ENCODE results near the gene CES3. TPM values are rescaled to one million over a fixed set of nuclear protein-coding genes. Genes with fewer than 3 reads are reported as not detected.

CES3 gene
- total RNA-seq, 1 donor from 2014 or later = 1.5 TPM

DNA sequence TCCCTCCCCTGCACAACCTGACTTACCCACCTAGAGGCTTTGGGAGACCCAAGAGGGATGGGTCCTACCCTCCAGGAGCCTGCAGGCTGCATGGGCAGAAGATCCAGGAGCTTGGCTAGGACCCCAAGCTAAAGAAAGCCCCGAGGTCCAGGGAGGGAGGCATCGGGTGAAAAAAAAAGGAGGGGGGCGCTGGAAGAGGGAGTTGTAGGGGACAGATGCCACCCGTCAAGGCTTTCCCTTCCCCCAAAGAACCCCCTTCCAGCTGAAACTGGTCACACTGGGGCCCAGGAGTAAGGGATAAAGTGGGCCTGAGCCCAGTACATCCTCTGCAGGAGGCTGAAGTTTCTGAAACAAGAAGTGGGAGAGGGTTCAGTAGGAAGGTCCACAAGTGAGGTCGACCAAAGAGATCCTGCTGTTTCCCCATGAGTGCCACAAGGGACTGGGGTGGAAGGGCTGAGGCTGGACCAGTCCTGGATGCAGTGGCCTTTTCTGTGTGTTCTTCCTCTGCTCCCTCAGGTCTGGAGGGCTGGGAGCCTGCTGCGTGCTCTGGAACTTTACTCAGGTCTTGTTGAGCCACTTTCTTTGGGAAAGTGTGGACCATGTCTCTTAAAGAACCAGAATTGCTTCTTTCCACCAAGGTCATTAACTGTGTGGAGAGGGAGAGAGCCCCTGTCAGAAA lies 53.7 kb downstream of the CES3 start:
- Histone ChIP-seq H3K4me2 (ENCODE audit: low read length) (peak overlapping the region; percentile 83), H3K36me3 (ENCODE audit: insufficient read depth, low read length) (no peaks in the 10 kb centered on the region), H3K79me2 (ENCODE audit: insufficient read depth, low read length) (no peaks in the 10 kb centered on the region), H3K9me3 (ENCODE audit: insufficient read depth, low read depth, low read length) (no peaks in the 10 kb centered on the region), H3K27me3 (ENCODE audit: insufficient read depth, low read length) (peaks cover 3% of the 10 kb centered on the region), H3K9ac (ENCODE audit: low read length) (peak overlapping the region; percentile 45), H3K27ac (ENCODE audit: low read depth, low read length) (no peak overlapping the region), H3K4me3 (ENCODE audit: insufficient read depth, low read depth, low read length) (peak overlapping the region; percentile 45), H3K4me1 (ENCODE audit: insufficient read depth, low read length) (peaks cover 14% of the 10 kb centered on the region), H2AFZ (ENCODE audit: low read depth, low read length) (peak overlapping the region; percentile 75), H4K20me1 (ENCODE audit: insufficient read depth, low read length) (no peaks in the 10 kb centered on the region)
- H3K9me3 Mint-ChIP-seq (ENCODE audit: unreplicated experiment) = peaks cover 2% of the 10 kb centered on the region
- DNase-seq (ENCODE audit: low read depth) = no peak
- no peak for FAIRE-seq
- H3K4me3 Mint-ChIP-seq (ENCODE audit: unreplicated experiment) = no peak overlapping the region
- TF ChIP-seq, protein P1, sequence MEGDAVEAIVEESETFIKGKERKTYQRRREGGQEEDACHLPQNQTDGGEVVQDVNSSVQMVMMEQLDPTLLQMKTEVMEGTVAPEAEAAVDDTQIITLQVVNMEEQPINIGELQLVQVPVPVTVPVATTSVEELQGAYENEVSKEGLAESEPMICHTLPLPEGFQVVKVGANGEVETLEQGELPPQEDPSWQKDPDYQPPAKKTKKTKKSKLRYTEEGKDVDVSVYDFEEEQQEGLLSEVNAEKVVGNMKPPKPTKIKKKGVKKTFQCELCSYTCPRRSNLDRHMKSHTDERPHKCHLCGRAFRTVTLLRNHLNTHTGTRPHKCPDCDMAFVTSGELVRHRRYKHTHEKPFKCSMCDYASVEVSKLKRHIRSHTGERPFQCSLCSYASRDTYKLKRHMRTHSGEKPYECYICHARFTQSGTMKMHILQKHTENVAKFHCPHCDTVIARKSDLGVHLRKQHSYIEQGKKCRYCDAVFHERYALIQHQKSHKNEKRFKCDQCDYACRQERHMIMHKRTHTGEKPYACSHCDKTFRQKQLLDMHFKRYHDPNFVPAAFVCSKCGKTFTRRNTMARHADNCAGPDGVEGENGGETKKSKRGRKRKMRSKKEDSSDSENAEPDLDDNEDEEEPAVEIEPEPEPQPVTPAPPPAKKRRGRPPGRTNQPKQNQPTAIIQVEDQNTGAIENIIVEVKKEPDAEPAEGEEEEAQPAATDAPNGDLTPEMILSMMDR (IDR thresholded peaks at IDR 0.05; ENCODE audit: insufficient read depth, low read depth, low read length) = no peak
- no peak for TF ChIP-seq EZH2 (IDR thresholded peaks at IDR 0.05; ENCODE audit: insufficient read depth, low read length)
- peaks cover 33% of the 10 kb centered on the region for H3K27me3 Mint-ChIP-seq (ENCODE audit: low read depth, unreplicated experiment)
- peaks cover 3% of the 10 kb centered on the region for H3K4me1 Mint-ChIP-seq (ENCODE audit: low read depth, unreplicated experiment)
- peaks cover 4% of the 10 kb centered on the region for H3K36me3 Mint-ChIP-seq (ENCODE audit: low read depth, unreplicated experiment)
- no peak overlapping the region for H3K27ac Mint-ChIP-seq (ENCODE audit: unreplicated experiment)

DNA sequence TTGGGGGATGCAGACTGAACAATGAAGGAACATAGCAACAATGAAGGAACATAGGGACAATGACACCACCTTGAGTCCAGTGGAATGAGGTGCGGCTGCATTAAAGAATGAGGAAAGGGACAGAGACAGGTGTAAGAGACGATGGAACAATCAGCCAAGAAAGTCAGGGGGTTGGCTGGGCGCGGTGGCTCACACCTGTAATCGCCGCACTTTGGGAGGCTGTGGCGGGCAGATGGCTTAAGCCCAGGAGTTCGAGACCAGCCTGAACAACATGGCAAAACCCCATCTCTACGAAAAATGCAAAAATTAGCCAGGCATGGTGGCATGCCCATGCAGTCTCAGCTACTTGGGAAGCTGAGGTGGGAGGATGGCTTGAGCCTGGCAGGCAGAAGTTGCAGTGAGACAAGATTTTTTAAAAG lies 54.3 kb downstream of the CES3 start:
- H3K4me3 Mint-ChIP-seq (ENCODE audit: unreplicated experiment) = no peak overlapping the region
- H3K9me3 Mint-ChIP-seq (ENCODE audit: unreplicated experiment) = peaks cover 2% of the 10 kb centered on the region
- H3K4me1 ChIP-seq (ENCODE audit: insufficient read depth, low read length) = peaks cover 14% of the 10 kb centered on the region
- no peak overlapping the region for H3K27ac ChIP-seq (ENCODE audit: low read depth, low read length)
- no peaks in the 10 kb centered on the region for H3K79me2 ChIP-seq (ENCODE audit: insufficient read depth, low read length)
- no peak overlapping the region for H3K27ac Mint-ChIP-seq (ENCODE audit: unreplicated experiment)
- no peak overlapping the region for H3K9ac ChIP-seq (ENCODE audit: low read length)
- H4K20me1 ChIP-seq (ENCODE audit: insufficient read depth, low read length) = no peaks in the 10 kb centered on the region
- peak; percentile 20 for FAIRE-seq
- no peaks in the 10 kb centered on the region for H3K9me3 ChIP-seq (ENCODE audit: insufficient read depth, low read depth, low read length)
- peaks cover 32% of the 10 kb centered on the region for H3K27me3 Mint-ChIP-seq (ENCODE audit: low read depth, unreplicated experiment)
- H3K4me3 ChIP-seq (ENCODE audit: insufficient read depth, low read depth, low read length) = no peak overlapping the region
- peaks cover 3% of the 10 kb centered on the region for H3K27me3 ChIP-seq (ENCODE audit: insufficient read depth, low read length)
- no peak overlapping the region for H2AFZ ChIP-seq (ENCODE audit: low read depth, low read length)
- H3K4me1 Mint-ChIP-seq (ENCODE audit: low read depth, unreplicated experiment) = peaks cover 3% of the 10 kb centered on the region
- no peak overlapping the region for H3K4me2 ChIP-seq (ENCODE audit: low read length)
- no peak for DNase-seq (ENCODE audit: low read depth)
- H3K36me3 Mint-ChIP-seq (ENCODE audit: low read depth, unreplicated experiment) = peaks cover 4% of the 10 kb centered on the region
- TF ChIP-seq, protein P1 (IDR thresholded peaks at IDR 0.05; ENCODE audit: insufficient read depth, low read depth, low read length) = no peak
- TF ChIP-seq EZH2 (IDR thresholded peaks at IDR 0.05; ENCODE audit: insufficient read depth, low read length) = no peak
- H3K36me3 ChIP-seq (ENCODE audit: insufficient read depth, low read length) = no peaks in the 10 kb centered on the region

DNA sequence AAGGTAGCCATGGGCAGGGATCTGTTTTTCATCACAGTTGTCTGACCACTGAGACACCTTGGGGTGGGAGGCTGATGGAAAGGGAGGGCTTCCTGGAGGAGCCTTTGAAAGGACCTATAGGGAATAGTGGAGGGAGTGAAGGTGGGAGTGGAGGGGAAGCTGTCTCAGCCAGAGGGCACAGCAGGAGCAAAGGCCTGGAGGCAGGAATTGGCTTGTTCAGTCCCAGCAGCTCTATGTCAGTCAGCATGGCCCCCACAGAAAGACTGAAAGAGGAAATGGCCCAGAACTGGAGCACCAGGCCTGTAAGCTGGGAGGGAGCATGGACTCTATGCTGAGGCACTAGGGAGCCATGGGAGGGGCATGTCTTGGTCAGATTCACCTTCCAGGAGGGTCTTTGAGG lies 55.1 kb downstream of the CES3 start:
- Mint-ChIP-seq H3K4me3 (ENCODE audit: unreplicated experiment) (no peak overlapping the region), H3K27ac (ENCODE audit: unreplicated experiment) (no peak overlapping the region), H3K27me3 (ENCODE audit: low read depth, unreplicated experiment) (peaks cover 25% of the 10 kb centered on the region), H3K4me1 (ENCODE audit: low read depth, unreplicated experiment) (peaks cover 4% of the 10 kb centered on the region), H3K36me3 (ENCODE audit: low read depth, unreplicated experiment) (peaks cover 4% of the 10 kb centered on the region), H3K9me3 (ENCODE audit: unreplicated experiment) (peaks cover 2% of the 10 kb centered on the region)
- Histone ChIP-seq H3K27ac (ENCODE audit: low read depth, low read length) (no peak overlapping the region), H3K4me2 (ENCODE audit: low read length) (no peak overlapping the region), H4K20me1 (ENCODE audit: insufficient read depth, low read length) (no peaks in the 10 kb centered on the region), H2AFZ (ENCODE audit: low read depth, low read length) (no peak overlapping the region), H3K9me3 (ENCODE audit: insufficient read depth, low read depth, low read length) (no peaks in the 10 kb centered on the region), H3K9ac (ENCODE audit: low read length) (no peak overlapping the region), H3K4me3 (ENCODE audit: insufficient read depth, low read depth, low read length) (no peak overlapping the region), H3K36me3 (ENCODE audit: insufficient read depth, low read length) (no peaks in the 10 kb centered on the region), H3K79me2 (ENCODE audit: insufficient read depth, low read length) (no peaks in the 10 kb centered on the region), H3K27me3 (ENCODE audit: insufficient read depth, low read length) (peaks cover 3% of the 10 kb centered on the region), H3K4me1 (ENCODE audit: insufficient read depth, low read length) (peaks cover 14% of the 10 kb centered on the region)
- no peak for DNase-seq (ENCODE audit: low read depth)
- FAIRE-seq = no peak
- no peak for TF ChIP-seq EZH2 (IDR thresholded peaks at IDR 0.05; ENCODE audit: insufficient read depth, low read length)
- TF ChIP-seq, protein P1 (IDR thresholded peaks at IDR 0.05; ENCODE audit: insufficient read depth, low read depth, low read length) = no peak
